OCI-LY7 (cell line): Measurements from ENCODE around the gene ACTL9.

Experiments
- EZH2phosphoT487 ChIP-seq: fragments of 200-600 bp; sonication (generic); IDR thresholded peaks from 2 replicates; pipeline ENCODE4 v1.6.1; 2018; ENCODE audit warnings: low read depth, borderline replicate concordance, mild to moderate bottlenecking, mixed run types, antibody characterized with exemption, low read length, moderate library complexity, mixed read lengths
- TF ChIP-seq, protein P1 (sequence below): fragments of 200-600 bp; sonication (generic); conservative IDR thresholded peaks from 2 replicates; pipeline ENCODE4 v1.5.1; 2014; ENCODE audit warnings: mild to moderate bottlenecking, antibody characterized with exemption, low read length, moderate library complexity, mixed read lengths

DNA sequence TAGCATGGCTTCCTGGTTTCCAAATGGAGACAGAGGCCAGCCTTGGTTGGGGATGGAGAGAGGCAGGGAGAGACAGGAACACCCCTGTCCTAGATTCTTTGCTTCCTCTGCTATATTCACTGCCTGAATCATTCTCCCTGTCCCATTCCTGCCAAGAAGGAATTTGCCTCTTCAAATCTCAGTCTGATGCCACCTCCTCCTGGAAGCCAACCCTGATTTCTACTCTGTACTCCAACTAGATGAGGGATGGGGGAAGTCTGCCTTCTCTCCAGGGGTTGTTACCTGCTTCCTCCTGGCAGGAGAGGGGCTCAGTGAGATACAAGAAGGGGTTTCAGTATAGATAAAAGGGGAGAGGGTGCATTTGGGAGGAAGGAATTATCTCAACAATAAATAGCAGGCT, 1.3 kb upstream of the ACTL9 start:
- TF ChIP-seq, protein P1, sequence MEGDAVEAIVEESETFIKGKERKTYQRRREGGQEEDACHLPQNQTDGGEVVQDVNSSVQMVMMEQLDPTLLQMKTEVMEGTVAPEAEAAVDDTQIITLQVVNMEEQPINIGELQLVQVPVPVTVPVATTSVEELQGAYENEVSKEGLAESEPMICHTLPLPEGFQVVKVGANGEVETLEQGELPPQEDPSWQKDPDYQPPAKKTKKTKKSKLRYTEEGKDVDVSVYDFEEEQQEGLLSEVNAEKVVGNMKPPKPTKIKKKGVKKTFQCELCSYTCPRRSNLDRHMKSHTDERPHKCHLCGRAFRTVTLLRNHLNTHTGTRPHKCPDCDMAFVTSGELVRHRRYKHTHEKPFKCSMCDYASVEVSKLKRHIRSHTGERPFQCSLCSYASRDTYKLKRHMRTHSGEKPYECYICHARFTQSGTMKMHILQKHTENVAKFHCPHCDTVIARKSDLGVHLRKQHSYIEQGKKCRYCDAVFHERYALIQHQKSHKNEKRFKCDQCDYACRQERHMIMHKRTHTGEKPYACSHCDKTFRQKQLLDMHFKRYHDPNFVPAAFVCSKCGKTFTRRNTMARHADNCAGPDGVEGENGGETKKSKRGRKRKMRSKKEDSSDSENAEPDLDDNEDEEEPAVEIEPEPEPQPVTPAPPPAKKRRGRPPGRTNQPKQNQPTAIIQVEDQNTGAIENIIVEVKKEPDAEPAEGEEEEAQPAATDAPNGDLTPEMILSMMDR: no peak
- TF ChIP-seq EZH2phosphoT487: no peak
